22Rv1 (cell line): ENCODE data around the gene LIPN.

Experiments
- ZFX ChIP-seq: fragments of 450-650 bp; IDR thresholded peaks from 2 replicates; pipeline ENCODE4 v1.6.1; 2017; ENCODE audit warnings: antibody characterized with exemption, borderline replicate concordance
- TF ChIP-seq, protein P1 (sequence below): fragments of 450-650 bp; IDR thresholded peaks from 2 replicates; pipeline ENCODE4 v1.5.1; 2017; ENCODE audit warnings: mild to moderate bottlenecking

DNA sequence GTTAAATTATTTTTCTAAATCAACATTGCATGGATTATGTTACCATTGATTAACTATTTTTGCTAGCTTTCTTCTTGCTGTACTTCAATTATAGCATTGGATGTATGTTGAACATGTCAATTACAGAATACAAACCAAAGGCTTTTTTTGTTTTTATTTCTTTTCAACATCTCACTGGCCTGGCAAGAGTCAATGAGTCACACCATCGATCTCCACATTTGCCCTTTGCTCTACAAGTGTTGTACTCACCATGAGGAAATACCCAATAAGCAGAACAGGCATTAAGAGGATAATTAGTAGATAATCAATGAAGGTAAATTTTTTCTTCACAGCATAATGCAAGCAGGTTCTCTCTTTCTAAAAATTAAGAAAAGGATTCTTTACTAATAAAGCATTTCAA, 68.5 kb downstream of the LIPN start:
- TF ChIP-seq, protein P1, sequence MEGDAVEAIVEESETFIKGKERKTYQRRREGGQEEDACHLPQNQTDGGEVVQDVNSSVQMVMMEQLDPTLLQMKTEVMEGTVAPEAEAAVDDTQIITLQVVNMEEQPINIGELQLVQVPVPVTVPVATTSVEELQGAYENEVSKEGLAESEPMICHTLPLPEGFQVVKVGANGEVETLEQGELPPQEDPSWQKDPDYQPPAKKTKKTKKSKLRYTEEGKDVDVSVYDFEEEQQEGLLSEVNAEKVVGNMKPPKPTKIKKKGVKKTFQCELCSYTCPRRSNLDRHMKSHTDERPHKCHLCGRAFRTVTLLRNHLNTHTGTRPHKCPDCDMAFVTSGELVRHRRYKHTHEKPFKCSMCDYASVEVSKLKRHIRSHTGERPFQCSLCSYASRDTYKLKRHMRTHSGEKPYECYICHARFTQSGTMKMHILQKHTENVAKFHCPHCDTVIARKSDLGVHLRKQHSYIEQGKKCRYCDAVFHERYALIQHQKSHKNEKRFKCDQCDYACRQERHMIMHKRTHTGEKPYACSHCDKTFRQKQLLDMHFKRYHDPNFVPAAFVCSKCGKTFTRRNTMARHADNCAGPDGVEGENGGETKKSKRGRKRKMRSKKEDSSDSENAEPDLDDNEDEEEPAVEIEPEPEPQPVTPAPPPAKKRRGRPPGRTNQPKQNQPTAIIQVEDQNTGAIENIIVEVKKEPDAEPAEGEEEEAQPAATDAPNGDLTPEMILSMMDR: no peak
- TF ChIP-seq ZFX: no peak
